GM21367 (cell line): Measurements from ENCODE around the gene USP25.

ENCODE experiments used
- ATAC-seq: cut with Tn5 transposase; IDR thresholded peaks from one replicate; pipeline ENCODE4 v1.9.1; 2021; ENCODE audit not compliant: unreplicated experiment

The USP25 gene

DNA sequence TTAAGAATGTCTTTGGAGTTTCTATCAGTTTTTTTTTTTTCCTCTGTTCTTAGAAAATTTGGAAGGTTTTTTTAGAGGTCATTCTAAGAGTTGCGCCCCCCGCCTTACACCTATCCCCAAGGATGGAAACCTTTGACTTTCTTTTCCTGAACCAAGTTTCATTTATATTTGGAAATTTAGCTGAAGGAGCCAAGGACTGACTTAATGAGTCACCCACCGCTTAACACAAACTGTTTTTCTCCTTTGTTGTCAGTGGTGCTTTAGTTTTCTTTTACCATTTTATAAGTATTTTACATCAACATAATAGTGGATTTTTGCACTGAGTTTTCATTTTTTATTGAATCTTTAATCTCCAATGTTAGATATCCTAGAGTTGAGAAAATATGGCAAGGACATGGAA is 25.3 kb downstream of the USP25 start:
- ATAC-seq = no peak

DNA sequence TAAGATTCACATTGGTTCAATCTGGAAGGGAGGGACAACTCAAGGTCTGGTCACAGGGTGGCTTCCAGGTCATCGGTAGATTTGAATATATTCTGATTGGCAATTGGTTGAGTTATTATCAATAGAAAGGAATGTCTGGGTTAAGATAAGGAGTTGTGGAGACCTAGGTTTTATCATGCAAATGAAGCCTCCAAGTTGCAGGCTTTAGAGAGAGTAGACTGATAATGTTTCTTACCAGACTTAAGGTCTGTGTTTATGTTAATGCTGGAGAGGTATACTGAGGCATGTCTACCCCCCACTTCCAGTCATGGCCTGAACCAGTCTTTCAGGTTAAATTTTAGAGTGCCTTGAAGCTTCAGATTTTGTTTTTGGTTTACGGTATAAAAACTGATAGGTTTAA is 29.7 kb downstream of the USP25 start:
- ATAC-seq = no peak

DNA sequence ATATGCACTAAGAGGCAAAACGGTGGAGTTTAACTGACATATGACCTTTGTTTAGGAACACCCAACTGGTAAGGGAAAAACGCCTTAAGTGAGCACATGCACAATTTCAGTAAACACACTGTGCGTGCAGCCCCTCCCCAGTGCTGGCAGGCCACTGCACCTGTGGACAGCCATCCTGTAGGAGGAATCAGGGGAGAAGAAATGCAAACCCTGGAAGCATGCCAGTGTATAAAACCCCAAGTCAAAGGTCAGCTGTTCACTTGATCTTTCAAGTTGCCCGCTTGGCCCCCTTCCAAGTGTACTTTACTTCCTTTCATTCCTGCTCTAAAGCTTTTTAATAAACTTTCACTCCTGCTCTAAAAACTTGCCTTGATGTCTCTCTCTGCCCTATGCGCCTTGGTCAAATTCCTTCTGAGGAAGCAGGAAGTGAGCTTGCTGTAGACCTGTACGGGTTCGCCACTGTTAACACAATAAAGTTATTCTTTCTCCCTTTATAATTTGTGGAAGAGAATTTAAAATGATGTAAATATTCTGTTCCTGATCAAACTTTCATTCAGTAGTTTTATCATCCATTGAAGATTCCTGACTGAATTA is 31.8 kb downstream of the USP25 start:
- ATAC-seq = no peak

DNA sequence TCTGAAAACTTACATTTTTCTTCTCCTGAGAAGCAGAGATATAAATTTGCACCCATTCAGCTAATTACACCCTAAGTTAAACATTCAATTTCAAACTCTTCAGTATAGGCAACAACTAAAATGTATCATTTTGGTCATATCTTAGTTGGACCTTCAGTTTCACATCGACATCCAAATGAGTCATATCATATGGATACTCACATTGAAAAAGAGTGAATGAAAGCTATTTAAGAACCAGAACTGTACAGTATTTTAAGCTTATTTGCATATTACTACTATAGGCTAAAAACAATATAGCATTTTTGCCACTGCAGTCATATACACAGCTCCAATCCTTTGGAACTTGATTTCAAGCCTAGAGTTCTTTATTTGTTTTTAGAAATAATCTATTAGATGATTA is 33.6 kb downstream of the USP25 start:
- ATAC-seq = no peak

DNA sequence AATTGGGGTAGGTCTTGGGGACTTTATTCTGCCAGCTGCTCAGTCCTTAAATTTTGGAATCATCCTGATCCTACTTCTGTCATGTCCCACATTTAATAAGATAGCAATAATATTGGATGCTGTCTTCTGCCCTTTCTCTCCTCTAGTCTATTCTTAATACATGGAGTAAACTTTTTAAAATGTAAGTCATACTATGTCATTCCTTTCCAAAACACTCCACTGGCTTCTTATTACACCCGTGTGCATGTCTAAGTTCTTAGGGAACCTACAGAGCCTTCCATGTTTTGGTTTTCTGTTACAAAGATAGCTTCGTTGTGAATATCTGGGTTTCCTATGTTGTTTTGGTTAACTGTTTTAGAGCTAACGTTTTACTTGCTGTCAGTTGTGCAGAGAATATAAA is 35.1 kb downstream of the USP25 start:
- no peak for ATAC-seq

DNA sequence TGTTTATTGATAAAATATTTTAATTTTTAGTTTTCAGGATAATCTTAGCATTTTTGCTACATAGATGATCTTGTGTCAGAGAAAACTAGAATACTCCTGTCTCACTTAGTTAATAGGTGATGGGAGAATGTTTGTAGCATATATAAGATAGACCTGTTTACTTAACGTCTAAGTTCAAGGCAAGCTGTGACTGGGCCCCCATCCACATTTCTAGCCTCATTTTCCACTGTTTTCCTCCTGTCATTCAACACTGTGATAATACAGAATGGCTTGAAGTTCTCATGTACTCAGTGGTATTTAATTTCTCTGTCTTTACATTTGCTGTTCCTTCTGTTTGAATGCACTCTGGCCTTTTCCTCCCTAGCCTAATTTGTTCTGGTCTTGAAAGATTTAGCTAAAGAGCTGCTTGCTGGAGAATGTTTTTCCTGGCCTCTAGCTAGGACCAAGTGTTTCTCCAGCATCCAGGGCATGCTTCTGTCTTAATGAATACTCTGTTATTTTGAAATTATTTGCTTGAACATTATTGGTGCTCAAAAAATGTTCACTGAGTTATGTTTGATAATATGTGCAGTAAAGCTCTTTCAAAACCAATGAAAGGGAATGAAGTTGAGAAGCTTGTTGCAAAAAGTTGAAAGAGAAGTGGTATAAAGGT is 37.3 kb downstream of the USP25 start:
- ATAC-seq = no peak

DNA sequence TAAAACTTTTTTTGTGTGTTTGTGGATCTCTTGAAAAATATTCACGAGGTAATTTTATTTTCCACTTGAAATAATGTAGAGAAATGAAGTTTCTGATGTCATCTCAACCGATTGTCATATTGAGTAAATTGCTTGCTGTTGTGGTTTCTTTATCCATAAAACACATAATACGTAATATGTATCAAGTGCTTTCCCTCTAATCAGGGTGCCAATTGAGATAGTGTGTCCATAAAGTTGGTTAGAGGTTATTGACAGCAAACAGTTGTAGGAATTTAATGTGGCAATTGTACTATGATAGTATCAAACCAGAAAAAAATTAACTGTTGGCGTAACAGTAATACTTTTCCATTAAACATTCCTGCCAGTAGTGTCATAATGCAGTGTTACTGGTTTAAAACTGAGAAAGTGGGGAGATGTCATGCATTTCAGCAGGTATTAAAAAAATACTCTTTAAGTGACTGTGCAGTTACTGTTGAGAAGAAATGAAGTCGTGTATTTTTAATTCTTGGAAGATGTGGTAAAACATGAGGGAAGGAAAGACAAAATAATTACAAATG is 38.3 kb downstream of the USP25 start:
- no peak for ATAC-seq

DNA sequence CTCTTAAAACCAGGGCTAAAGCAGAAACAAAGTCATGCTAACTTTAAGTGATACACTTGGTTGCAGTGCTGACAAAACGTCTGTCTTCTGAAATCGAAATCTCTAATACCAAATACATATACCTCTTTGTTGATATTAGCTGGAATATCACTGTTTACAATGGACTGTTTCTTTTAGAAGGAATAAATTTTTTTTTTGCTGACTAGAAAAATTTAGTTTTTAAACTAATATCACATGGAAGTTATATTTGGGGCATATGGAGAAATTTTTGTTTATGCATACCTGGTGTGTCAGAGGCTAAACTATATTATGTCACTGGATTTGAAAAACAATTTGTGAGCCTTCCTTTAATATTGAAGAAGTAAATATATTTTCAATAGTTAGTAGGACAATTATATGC is 39.1 kb downstream of the USP25 start:
- no peak for ATAC-seq

DNA sequence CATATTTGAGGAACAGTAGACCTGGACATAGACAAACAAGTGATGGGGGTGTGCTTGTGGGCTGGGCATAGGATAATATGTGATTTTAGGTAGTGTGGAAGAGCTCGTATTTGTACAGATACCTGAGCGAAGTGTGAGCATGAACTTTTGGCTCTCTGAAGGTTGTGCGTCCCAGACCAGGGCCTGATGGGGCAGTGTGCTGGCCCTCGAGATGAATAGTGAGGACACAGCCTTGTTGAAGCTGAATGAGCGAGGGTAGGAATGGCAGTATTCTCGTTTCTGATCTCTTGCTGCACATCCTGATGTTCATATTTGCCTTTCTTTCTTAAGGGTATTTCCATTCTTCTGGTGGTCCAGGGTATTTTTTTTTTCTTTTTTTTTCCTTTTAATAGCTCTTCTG is 41.5 kb downstream of the USP25 start:
- no peak for ATAC-seq

DNA sequence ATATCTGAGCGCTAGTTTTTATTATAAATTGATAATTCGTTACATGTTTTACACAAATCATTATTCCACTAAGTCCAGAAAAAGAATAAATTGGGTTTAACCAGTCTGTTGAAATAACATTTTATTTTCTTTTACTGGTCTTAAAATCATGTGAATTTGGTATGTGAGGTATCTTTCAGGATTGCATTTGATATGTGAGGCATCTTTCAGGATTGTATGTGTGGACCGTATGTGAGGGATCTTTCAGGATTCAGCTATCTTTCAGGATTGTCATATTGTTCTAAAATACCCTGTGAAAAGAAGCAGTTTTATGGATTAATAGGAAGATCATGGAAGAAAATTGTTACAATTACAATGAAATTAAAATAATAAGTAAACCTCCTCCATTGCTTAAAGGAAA is 42.9 kb downstream of the USP25 start:
- ATAC-seq = no peak

DNA sequence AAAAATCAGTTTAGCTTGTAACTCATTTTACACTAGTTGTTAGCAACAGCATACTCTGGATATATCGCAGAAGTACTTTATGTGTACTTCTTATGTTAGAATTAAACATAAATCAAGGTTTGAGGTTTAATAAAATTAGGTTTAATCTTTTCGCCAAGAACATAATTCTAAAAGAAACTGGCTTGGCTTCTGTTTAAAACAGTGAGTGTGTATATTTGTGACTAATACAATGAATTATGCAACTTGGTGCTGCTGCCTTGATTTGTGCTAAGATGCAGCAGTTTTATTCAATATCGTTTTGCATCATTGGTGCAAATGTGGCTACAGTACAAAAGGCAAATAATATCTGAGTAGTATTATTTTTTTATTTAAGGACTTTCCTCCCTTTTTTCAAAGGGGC is 44.8 kb downstream of the USP25 start:
- ATAC-seq = no peak

DNA sequence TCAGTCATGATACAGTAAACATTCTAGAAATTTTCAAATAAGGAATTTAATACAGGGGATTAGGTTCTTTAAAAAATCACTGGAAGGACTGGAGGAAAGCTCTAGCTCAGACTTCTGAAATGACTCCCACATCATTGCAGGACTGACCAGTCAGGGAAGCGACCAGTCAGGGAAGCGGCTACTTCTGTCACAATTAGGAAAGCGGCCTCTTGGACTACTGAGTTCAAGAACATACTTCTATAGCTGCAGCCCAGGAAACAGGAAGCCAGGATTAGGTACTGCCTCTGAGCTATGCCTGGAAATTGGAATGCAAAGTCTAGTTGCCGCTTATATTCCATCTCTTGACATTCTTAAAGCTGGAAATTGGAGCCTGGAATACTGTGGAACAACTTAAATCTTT is 45.5 kb downstream of the USP25 start:
- ATAC-seq = no peak

DNA sequence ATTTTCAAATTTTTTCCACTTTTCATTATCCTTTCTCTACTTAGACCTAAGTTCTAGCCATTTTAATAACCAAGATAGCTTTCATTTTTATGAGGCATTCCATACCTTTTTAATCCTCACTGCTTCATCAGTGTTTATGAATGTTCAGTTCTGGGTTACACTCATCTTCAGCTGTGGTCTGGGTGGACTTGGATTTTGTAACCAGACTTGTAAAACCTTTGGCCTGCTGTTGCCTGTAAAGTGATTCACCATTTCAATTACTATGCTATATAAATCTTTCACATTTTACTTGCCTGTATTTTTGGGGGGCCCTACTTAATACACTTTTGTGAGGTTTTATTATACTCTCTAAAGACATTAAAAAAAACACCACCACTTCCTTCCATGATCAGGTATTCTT is 46.2 kb downstream of the USP25 start:
- ATAC-seq = no peak

DNA sequence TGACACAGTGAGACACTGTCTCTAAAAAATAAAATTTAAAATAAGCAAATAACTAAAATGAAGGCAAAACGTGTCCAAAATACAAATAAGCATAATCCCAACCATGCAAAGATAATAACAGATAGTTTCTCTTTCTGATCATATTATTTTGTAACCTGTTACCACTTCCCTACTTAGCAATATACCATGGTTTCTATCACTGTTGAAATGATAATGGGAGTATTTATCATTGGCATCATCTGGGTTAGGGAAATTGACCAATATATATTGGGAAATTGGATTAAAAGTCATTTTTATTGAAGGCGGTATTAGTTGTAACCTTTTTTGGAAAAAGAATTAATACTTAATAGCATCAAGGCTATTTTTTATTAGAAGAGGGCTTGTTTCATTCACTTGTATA is 47.0 kb downstream of the USP25 start:
- no peak for ATAC-seq

DNA sequence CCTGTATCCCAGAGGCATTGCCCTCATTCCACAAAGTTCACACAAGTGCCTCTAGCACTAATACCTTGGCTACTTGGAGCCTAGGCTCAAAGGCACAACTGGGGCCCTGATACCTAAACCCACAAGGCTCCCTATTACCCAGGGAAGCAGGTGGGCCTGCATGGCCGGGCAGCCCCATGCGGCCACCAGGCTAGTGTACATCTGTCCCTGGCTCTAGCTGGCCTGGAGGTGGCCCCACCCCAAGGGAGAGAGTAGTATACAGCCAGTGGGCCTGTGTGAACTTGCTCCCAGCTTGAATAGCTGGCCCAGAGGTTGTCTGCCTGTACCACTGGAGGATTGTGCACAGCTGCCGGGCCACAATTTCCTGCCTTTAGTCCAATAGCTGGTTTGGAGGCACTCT is 52.2 kb downstream of the USP25 start:
- ATAC-seq = no peak

DNA sequence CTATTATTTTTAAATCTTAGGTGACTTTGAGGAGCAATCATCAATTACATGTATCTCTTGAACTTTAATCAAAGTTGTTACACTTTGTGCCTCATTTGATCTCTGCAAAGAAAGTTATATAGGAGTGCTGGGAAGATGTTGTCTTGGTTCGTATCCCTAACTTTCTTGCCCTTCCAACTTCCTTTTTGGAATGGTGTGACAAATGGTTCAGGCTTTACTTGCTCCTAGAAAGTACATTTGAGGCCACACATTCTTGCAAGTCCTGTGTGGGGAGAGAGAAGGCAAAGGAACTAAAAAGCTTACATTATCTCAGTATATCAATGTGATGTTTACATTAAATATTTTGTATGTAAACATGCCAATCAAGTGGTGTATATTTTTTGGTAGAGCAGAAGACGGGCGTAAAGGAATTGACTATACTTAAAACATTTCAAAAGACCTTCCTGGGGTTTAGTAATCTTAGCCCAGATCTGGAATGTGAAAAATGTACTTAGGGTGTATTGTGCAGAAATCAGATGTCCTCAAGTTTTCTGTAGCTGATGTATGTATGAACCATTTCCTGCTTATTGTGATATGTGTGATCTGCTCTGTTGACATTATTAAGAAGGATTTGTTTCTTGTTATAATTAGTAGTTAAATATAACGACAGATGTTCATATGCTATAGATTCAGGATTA is 59.2 kb downstream of the USP25 start:
- ATAC-seq = no peak

DNA sequence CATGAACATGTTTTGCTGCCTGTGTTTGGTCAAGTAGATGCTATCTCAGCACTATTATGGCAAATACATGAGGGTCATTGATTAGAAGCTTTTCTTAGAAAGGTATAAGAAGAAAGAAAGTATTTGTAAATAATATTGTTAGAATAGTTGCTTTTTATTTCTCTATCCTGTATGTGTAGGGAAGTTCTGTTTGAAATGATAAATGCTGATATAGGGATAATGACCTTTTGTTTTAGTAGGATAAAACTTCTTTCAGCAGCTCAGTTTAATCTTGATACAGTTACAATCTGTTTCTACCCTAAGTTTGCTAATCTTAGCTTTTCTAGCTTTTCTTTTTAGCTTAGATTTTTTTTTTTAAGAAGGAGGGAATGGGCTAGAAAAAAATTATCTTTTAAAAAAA is 63.3 kb downstream of the USP25 start:
- ATAC-seq = no peak

DNA sequence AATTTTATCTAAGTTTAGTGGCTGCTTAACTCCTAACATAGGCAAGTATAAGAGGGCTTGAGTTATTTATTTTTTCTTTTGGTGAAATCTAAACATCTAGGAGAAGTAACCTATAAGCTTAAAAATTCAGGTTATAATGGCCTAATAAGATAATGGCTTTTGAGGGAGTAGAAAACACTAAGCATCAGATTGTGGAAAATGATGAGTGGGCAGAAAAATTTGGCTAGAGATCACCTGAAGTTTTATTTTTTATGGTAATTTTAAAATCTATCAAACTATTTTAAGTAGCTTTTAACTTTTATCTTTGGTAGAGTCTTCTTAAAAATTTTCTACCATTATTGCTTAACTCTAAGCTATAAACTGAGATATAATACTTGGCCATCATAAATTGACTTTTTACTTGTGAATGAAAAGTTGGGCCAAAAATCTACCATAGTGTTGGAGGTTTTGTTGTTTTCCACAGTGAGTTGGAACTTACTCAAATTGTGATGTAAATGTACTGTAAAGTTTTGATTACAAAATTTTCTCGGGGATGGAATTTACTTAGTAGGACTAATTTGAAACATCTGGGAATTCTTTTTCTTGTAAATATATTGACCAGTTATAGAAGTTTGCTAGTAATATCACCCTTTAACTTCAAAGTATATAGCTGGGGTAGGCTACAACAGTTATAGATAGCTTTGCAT is 63.9 kb downstream of the USP25 start:
- no peak for ATAC-seq

DNA sequence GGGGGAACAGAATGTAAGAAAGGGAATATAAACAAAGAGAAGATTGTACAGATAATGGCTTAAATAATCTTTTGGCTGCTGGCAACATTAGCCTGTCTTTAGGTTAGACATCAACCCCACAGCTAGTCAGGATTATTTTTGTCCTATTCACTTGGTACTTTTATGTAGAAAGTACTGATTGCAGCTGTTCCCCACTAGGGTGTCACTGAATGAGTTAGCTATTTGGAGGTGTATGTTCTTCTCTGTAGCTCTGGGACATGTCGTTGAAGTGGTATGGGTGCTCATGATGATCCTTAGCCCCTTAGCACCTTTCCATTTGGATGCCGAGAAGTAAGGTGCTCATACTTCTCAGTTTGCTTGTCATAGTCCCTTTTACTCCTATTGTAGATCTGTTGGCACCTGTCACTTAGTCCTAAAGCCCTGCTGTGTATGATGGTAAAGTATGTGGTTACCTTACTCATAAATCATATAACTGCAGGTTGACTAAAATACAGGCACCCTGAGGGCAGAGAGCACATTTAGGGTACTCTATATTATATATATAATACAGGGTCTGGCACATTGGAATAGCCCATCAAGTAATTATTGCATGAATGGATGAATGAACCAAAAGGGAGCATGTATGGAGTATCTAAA is 64.6 kb downstream of the USP25 start:
- no peak for ATAC-seq

DNA sequence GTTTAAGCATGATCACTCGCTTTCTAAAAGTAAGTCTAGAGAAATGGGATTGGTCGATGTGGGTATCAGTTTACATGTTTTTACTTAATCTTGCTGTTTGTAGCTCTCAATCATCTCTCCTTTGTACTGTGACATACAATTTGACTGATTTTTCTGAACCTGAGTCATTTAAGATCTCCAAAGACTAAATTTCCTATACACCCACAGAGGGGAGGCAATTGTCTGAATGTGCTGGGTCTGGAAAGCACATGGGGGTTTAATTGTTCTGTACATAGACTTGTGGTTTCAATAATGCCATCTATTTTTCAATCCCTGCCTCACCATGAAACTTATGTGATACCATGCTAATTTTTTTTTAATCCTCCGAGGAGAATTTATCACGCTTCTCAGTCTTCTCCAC is 65.8 kb downstream of the USP25 start:
- no peak for ATAC-seq

DNA sequence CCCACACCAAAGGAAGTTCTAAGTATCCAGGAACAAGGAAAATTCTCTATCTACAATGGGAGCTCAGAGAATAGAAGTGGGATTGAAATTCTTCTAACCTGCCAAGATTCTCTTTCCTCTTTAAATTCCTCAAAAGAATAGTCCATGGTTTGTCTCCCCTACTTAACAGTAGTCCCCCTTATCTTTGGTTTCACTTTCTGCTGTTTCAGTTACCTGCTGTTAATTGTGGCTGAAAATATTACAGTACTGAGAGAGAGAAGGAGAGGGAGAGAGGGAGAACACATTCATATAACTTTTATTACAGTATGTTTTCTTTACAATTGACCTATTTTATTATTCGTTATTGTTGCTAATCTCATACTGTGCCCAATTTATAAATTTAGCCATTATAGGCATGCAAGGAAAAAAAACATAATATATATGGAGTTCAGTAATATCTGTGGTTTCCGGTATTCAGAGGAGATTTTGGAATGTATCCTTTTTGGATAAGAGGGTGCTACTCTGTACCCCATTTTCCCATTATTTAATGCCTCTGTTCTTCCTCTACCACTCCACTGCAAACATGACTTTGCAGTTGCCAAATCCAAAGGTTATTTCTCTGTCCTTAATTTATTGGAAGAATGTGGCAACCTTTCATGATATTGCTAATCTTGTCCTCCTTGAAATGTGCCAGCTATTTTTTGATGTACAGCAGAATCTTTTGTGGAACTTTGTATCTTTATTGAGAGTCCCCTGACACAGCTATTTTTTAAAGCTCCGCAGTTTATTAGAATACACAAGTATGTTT is 68.0 kb downstream of the USP25 start:
- ATAC-seq = no peak
